GM15510 (cell line): ENCODE data around the gene TSPAN9.

ENCODE experiments used
- POLR2A ChIP-seq: IDR thresholded peaks from 3 replicates; pipeline ENCODE4 v1.6.1; 2011; ENCODE audit warnings: borderline replicate concordance; ENCODE audit not compliant: insufficient read length; ENCODE audit errors: extremely low read depth

Gene TSPAN9

DNA sequence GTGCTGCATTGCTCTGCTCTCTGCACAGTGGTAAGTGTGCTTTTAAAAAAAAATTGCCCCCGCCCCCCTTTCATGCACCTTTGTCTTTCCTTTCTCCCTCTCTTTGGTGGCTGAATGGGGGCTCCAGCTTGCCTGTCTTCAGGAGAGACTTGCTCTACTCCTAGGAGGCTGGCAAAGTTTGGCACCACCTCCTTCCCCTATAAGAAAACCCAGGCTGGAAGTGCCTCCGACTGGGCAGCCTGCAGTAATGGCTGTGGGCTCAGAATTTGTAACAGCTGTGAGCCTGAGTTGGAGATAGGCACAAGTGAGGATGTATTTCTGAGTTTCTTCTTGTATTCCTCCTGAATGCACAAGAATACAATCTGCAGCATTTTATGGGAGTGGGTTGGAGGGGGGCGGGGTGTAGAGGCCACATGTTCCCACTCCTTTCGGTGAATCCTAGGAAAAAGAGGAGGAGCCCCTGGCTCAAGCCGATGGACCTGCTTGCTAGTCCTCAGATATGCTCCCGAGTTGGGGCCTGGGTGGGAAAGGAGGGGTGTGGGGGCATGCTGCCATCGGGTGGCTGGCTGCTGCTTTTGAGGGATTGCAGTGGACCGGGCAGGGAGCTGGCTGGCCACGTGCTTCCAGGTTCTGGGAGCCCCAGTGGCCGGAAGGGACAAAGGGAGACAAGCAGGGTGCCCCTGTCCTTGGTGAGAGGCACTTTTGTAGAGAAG is 124.3 kb downstream of the TSPAN9 start:
- TF ChIP-seq POLR2A = no peak

GRCh38 chr12:3202096-3202495 is 124.9 kb downstream of the TSPAN9 start:
- TF ChIP-seq POLR2A = no peak

- no peak for TF ChIP-seq POLR2A
Observed at GRCh38 chr12:3202734-3203446, 125.7 kb downstream of the TSPAN9 start.

GRCh38 chr12:3203713-3204112 is 126.5 kb downstream of the TSPAN9 start:
- TF ChIP-seq POLR2A = no peak

- no peak for TF ChIP-seq POLR2A
Observed at GRCh38 chr12:3204143-3204542, 127.0 kb downstream of the TSPAN9 start.

GRCh38 chr12:3204730-3205531 is 127.8 kb downstream of the TSPAN9 start:
- TF ChIP-seq POLR2A = no peak

GRCh38 chr12:3205742-3206519 is 128.8 kb downstream of the TSPAN9 start:
- no peak for TF ChIP-seq POLR2A

DNA sequence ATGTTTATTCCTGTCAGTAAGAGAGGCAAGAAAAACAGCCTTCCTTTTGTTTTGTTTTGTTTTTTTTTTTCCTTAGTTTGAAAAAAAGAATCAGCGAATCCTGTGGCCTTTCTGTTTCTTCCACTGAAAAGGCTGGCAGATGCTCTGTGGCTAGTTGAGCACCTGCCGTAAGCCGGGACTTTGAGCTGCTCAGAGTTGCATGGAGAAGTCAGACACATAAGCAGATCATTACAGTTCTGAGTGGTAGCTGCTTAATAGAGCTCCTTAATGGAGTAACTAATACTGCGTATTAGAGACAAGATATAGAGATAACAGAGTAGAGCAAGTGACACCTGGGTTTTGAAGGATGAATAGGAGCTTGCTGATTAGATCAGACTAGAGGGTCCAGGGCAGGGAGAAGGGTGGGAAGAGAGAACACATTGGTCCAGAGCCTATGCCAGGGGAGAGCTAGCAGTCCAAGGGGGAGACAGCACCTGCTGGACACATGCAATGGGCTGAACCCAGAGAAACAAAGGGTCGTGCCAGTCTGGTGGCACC is 129.4 kb downstream of the TSPAN9 start:
- no peak for TF ChIP-seq POLR2A

DNA sequence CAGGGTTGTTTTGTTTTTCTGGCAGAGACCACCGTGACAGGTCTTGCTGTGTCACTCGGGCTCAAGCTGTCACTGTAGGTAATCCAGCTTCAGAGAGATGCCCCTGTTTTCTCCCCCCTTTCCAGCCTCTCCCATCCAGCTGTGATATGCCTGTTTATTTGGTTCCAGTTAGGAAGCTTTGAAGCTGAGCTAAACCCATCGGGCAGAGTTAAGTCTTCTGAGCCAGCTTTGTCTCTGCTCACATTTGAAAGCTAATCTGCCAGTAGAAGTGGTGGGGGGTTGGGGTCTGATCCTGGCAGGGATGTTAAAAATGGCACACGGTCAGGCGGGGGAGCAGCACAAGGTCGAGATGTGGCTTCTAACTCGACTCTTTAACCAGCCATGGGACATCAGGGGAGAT is 130.0 kb downstream of the TSPAN9 start:
- no peak for TF ChIP-seq POLR2A

DNA sequence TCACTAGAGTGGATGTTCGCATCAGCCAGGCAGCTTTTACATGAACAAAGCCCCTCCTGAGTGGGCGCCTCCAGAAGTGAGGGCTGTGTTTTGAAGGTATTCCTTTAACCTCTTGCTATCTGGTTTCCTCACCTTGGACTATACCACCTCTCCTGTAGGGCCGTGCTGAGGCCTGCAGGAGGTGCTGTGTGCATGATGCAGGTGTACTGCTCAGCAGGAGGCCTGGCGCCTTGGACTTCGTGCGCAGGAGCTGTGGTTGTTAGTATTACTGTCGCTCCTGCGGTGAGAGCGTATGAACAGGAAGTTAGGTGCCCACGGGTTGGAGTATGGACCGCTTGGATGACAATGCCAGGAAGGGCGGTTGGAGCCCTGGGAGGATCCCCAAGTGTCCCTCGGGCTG is 130.7 kb downstream of the TSPAN9 start:
- TF ChIP-seq POLR2A = no peak

- no peak for TF ChIP-seq POLR2A
Observed at GRCh38 chr12:3213188-3213587, 136.0 kb downstream of the TSPAN9 start.

- TF ChIP-seq POLR2A = no peak
Observed at GRCh38 chr12:3213768-3214167, 136.6 kb downstream of the TSPAN9 start.

- no peak for TF ChIP-seq POLR2A
Observed at GRCh38 chr12:3214526-3215365, 137.6 kb downstream of the TSPAN9 start.
